ENCODE data around the gene TPCN2. TPM values are rescaled to one million over a fixed set of nuclear protein-coding genes. Genes with fewer than 3 reads are reported as not detected.

Gene TPCN2
- total and polyA plus RNA-seq, 2 of the 8 experiments (the other 6 are each of a cell fraction or from before 2014, with no cell fraction given): 9.7 to 18.6 TPM

DNA sequence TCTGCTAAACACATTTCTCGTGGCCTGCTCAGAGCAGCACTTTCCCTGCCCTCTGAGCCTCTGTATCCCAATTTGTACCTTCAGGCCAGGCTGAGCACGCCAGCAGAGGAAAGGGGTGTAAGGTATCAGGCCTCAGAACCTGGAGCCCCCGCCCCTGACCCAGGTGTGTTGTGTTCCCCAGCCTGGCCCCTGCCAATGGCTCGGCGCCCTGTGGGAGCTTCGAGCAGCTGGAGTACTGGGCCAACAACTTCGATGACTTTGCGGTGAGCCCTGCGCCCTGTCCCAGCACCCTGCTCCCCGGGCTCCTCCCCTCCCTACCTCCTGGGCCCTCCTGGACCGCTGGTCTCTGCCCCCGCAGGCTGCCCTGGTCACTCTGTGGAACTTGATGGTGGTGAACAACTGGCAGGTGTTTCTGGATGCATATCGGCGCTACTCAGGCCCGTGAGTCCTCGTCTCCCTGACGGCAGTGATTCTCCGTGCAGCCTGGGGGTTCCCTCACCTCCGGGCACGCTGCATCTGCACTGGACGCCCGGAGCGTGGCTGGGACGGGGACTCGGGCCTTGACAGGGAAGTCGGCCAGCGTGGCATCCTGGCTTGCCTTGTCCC, 36.9 kb downstream of the TPCN2 start:
- Histone ChIP-seq H2BK120ac (replicated peaks; ENCODE audit: low read depth, low read length) (no peak overlapping the region), H3K14ac (ENCODE audit: insufficient read length) (no peak overlapping the region), H3K79me2 (ENCODE audit: control insufficient read depth in 1 of 2, insufficient read depth in 2 of 2, low read length in 2 of 2) (no peaks in the 10 kb centered on the region), H3K79me1 (ENCODE audit: low read depth, low read length) (no peaks in the 10 kb centered on the region; the same call in 1 of the 2 replicates), H3K18ac (ENCODE audit: extremely low read depth, low read length) (no peak overlapping the region), H2BK5ac (ENCODE audit: low read depth, low read length) (no peak overlapping the region), H3K56ac (replicated peaks; ENCODE audit: insufficient read length, low read depth, low read length) (no peak overlapping the region), H3K23me2 (ENCODE audit: low read depth, low read length) (peaks cover 2% of the 10 kb centered on the region; the same call in 1 of the 2 replicates), H3K23ac (ENCODE audit: insufficient read length) (no peak overlapping the region), H3K36me3 (ENCODE audit: control insufficient read depth in 2 of 4, insufficient read depth in 4 of 4, low read length in 3 of 4) (peaks cover 2 to 9% (median 6%) of the 10 kb centered on the region in 4 experiments; a peak in 5 of 8 replicates), H3K4me1 (replicated peaks in 1 of 4; ENCODE audit: control insufficient read depth in 3 of 4, insufficient read depth in 4 of 4, low read length in 3 of 4) (peaks cover 0 to 4% (median 0%) of the 10 kb centered on the region in 4 experiments; a peak in 2 of 7 replicates), H3K4me3 (ENCODE audit: extremely low read depth in 1 of 4, insufficient read depth in 2 of 4, low read depth in 3 of 4, low read length in 4 of 4) (no peak overlapping the region), H2AK5ac (ENCODE audit: low read depth, low read length) (no peak overlapping the region), H4K8ac (ENCODE audit: extremely low read depth, insufficient read depth, low read length) (no peak overlapping the region), H3K9me3 (ENCODE audit: insufficient read depth in 2 of 2, low read depth in 1 of 2, low read length in 1 of 2) (no peaks in the 10 kb centered on the region), H3K27ac (ENCODE audit: low read depth, low read length) (no peak overlapping the region), H4K20me1 (replicated peaks in 1 of 2; ENCODE audit: control insufficient read depth in 1 of 2, insufficient read depth in 2 of 2, low read length in 2 of 2) (peaks cover 3 to 14% of the 10 kb centered on the region in 2 experiments), H3K9ac (replicated peaks in 1 of 4; ENCODE audit: extremely low read depth in 1 of 4, low read depth in 3 of 4, low read length in 3 of 4) (no peak overlapping the region), H2BK20ac (ENCODE audit: low read length) (no peak overlapping the region), H3K4ac (replicated peaks; ENCODE audit: insufficient read length, low read depth, low read length) (no peak overlapping the region), H4K91ac (replicated peaks; ENCODE audit: insufficient read length, low read length) (no peak overlapping the region), H3K4me2 (ENCODE audit: insufficient read depth in 1 of 2, low read depth in 2 of 2, low read length in 2 of 2) (no peak overlapping the region), H3K27me3 (replicated peaks in 1 of 4; ENCODE audit: control insufficient read depth in 3 of 4, extremely low read depth in 1 of 4, insufficient read depth in 3 of 4, low read length in 3 of 4) (no peaks in the 10 kb centered on the region), H2BK15ac (ENCODE audit: low read length) (no peak overlapping the region), H2AFZ (ENCODE audit: low read length) (no peak overlapping the region), H2BK12ac (ENCODE audit: low read depth, low read length) (no peak overlapping the region), H4K5ac (ENCODE audit: insufficient read length, low read depth, low read length) (no peak overlapping the region)
- CTCF ChIA-PET (ENCODE audit: partially characterized antibody): interaction anchor here (0.8 to 1.7 kb wide), 3 partner anchors 51 to 131 kb away, joined by 3 to 5 read pairs (median 3); no protein-coding TSS in a partner anchor
- no peak for DNase-seq (ENCODE audit: low read depth in 1 of 2, low spot score in 2 of 2)
- WGBS, 2 experiments (ENCODE audit: extremely low coverage in 1 of 2, insufficient coverage in 1 of 2, insufficient read length in 1 of 2, insufficient replicate concordance in 2 of 2, low coverage in 1 of 2, low lambda C conversion rate in 2 of 2, missing lambda C conversion rate in 1 of 2): 88% methylated on average over 26 of the region's 27 CpGs; no CpG with 5 or more reads in 1 of the 2 experiments
- FAIRE-seq: no peak
- POLR2A ChIA-PET (ENCODE audit: partially characterized antibody): no interaction called here
- TF ChIP-seq CEBPB (IDR thresholded peaks at IDR 0.05; ENCODE audit: low read depth, low read length) (no peak), SRF (IDR thresholded peaks at IDR 0.05; ENCODE audit: low read depth, low read length) (no peak), EGR1 (IDR thresholded peaks at IDR 0.05; ENCODE audit: borderline replicate concordance, low read depth, low read length) (no peak), CHD1 (IDR thresholded peaks at IDR 0.05; ENCODE audit: low read depth, low read length) (no peak), GTF2F1 (IDR thresholded peaks at IDR 0.05; ENCODE audit: borderline replicate concordance, low read depth, low read length) (no peak), BACH1 (IDR thresholded peaks at IDR 0.05; ENCODE audit: low read length) (no peak), POU5F1 (IDR thresholded peaks at IDR 0.05; ENCODE audit: low read depth, low read length) (no peak), JUND (IDR thresholded peaks at IDR 0.05; ENCODE audit: low read length) (no peak), ATF3 (IDR thresholded peaks at IDR 0.05; ENCODE audit: insufficient read depth, low read depth, low read length) (no peak), RXRA (IDR thresholded peaks at IDR 0.05; ENCODE audit: insufficient read depth, low read depth, low read length) (no peak), TAF7 (optimal IDR thresholded peaks at IDR 0.05; ENCODE audit: borderline replicate concordance, low read depth, low read length) (no peak), NANOG (IDR thresholded peaks at IDR 0.05; ENCODE audit: insufficient read depth, low read depth, low read length, poor library complexity, severe bottlenecking) (no peak)
- TF ChIP-seq, protein P1, sequence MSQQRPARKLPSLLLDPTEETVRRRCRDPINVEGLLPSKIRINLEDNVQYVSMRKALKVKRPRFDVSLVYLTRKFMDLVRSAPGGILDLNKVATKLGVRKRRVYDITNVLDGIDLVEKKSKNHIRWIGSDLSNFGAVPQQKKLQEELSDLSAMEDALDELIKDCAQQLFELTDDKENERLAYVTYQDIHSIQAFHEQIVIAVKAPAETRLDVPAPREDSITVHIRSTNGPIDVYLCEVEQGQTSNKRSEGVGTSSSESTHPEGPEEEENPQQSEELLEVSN (IDR thresholded peaks at IDR 0.05): no peak
